ENCODE results near the gene CERS5. TPM values are rescaled to one million over a fixed set of nuclear protein-coding genes. Genes with fewer than 3 reads are reported as not detected.
A peak's percentile ranks its signal among the peaks of the same experiment; 100 is the strongest.

The CERS5 gene
- total RNA-seq, 2 donors from 2014 or later: 6.7 to 11.2 TPM

DNA sequence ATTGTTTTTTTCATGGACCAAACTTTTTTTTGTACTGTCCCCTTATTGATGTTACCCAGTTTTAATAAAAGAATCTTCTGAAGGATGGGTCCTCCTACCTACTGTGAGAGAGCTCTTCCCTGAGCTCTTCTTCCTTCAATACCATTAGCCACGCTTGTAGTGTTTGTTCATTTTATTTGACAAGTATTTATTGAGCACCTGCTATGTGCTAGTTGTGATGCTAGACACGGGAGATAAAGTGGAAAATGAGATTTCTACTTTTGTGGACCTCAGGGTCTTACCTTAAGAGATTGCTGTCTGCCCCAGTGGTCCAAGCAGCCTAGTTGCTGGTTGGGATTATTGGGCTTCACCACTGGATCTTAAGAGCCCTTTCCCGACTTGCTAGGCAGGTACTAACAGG lies 66.6 kb downstream of the CERS5 start:
- Histone ChIP-seq H3K27ac (no peak overlapping the region), H3K4me1 (peaks cover 0 to 29% of the 10 kb centered on the region in 2 donors), H3K36me3 (peaks cover 48% of the 10 kb centered on the region), H3K27me3 (no peaks in the 10 kb centered on the region), H3K4me3 (no peak overlapping the region), H3K9me3 (no peaks in the 10 kb centered on the region)
- no peak for DNase-seq (ENCODE audit: low spot score)
- TF ChIP-seq, protein P1, sequence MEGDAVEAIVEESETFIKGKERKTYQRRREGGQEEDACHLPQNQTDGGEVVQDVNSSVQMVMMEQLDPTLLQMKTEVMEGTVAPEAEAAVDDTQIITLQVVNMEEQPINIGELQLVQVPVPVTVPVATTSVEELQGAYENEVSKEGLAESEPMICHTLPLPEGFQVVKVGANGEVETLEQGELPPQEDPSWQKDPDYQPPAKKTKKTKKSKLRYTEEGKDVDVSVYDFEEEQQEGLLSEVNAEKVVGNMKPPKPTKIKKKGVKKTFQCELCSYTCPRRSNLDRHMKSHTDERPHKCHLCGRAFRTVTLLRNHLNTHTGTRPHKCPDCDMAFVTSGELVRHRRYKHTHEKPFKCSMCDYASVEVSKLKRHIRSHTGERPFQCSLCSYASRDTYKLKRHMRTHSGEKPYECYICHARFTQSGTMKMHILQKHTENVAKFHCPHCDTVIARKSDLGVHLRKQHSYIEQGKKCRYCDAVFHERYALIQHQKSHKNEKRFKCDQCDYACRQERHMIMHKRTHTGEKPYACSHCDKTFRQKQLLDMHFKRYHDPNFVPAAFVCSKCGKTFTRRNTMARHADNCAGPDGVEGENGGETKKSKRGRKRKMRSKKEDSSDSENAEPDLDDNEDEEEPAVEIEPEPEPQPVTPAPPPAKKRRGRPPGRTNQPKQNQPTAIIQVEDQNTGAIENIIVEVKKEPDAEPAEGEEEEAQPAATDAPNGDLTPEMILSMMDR (IDR thresholded peaks at IDR 0.05): no peak

DNA sequence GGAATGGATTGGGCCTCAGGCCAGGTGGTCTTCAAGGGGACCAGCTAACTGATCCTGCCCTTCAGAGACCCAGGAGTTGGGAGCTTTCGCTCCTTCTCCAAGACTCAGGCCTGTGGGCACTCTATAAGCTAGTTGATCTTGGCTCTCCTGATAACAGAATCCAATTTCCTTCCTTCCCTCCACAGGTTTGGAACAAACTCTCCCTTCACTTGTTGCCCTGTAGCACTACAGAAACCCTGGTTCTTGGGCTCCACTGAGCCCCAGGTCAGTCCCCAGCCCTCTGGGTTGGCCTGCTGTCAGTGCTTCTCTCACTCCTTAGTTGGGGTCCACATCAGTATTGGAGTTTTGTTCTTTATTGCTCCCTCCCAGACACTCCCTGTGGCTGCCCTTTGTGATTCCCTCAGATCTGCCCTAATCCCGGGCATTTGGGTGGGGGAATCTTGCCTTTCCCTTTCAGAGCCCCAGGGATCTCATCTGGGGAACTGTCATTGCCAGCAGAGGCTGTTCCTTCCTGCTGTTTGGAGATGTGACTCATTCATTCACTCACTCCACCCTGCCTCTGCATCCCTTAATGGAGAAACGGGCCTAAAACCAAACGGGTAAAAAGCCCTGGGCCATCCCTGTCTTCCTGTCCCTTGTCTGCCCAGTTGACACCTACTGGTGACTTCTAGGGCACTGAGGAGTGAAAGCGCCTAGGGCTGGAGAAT lies 67.7 kb downstream of the CERS5 start:
- H3K27ac ChIP-seq: peak overlapping the region in 1 of 2 donors; percentile 20
- H3K36me3 ChIP-seq: peaks cover 59% of the 10 kb centered on the region
- H3K4me1 ChIP-seq: peaks cover 0 to 18% of the 10 kb centered on the region in 2 donors
- DNase-seq (ENCODE audit: low spot score): no peak
- no peaks in the 10 kb centered on the region for H3K27me3 ChIP-seq
- no peak overlapping the region for H3K4me3 ChIP-seq
- no peaks in the 10 kb centered on the region for H3K9me3 ChIP-seq
- TF ChIP-seq, protein P1 (IDR thresholded peaks at IDR 0.05): no peak

DNA sequence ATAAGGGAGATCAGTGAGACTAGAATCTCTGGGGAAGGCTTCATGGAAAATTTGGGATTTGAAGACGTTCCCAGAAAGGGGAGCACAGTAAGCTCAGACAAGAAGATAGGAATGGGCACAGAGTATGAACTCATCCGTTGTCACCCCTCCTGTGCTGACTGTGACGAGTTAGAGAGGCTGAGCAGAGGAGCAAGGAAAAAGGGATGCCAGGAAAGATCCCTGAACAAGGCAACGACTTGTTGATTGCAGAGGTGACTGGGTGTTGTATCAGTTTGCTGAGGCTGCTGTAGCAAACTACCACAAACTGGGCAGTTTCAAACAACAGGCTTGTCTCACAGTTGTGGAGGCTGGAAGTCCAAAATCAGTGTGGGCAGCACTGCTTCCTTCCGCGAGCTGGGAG lies 69.2 kb downstream of the CERS5 start:
- Histone ChIP-seq H3K4me1 (peaks cover 0 to 6% of the 10 kb centered on the region in 2 donors), H3K27ac (no peak overlapping the region), H3K36me3 (peaks cover 74% of the 10 kb centered on the region), H3K27me3 (no peaks in the 10 kb centered on the region), H3K9me3 (no peaks in the 10 kb centered on the region), H3K4me3 (no peak overlapping the region)
- TF ChIP-seq, protein P1 (IDR thresholded peaks at IDR 0.05): no peak
- no peak for DNase-seq (ENCODE audit: low spot score)

DNA sequence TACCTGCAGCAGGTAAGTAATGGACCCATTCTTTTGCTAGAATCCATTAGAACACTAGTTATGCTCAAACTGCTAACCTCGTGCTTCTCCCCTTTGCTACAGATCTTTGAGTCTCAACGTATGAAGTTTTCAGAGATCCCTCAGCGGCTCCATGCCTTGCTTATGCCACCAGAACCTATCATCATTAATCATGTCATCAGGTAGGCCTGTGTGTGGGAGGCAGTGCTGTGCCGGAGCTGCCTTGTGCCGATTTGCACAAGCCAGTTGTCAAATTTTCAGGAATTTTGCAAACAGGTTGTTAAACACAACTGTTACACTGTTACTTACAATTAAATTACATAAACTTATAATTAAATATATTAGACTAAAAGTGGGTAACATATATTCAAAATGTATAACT lies 76.8 kb downstream of the CERS5 start:
- TF ChIP-seq, protein P1 (IDR thresholded peaks at IDR 0.05): no peak
- Histone ChIP-seq H3K9me3 (no peaks in the 10 kb centered on the region), H3K4me3 (no peak overlapping the region), H3K36me3 (peaks cover 90% of the 10 kb centered on the region), H3K27me3 (no peaks in the 10 kb centered on the region), H3K4me1 (peaks cover 0 to 25% of the 10 kb centered on the region in 2 donors), H3K27ac (no peak overlapping the region)
- DNase-seq (ENCODE audit: low spot score): no peak

DNA sequence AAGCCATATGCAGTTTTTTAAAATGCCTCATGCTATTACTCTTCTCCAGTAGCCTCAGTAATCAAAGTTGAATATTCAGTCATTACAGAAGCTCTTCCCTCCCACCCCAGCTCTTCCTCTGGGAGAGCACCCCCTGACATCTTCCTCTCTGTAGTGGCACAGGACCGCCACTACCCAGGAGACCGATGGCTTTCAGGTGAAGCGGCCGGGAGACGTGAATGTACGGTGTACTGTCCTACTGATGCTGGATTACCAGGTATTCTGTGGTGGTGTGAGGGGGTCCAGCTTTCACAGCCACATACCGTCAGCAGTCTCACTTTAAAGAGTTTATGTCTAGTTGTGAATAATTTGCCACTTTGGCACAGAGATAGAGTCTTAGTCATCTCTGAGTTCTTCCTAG lies 77.4 kb downstream of the CERS5 start:
- Histone ChIP-seq H3K27ac (no peak overlapping the region), H3K4me1 (peaks cover 0 to 26% of the 10 kb centered on the region in 2 donors), H3K4me3 (no peak overlapping the region), H3K9me3 (no peaks in the 10 kb centered on the region), H3K36me3 (peaks cover 83% of the 10 kb centered on the region), H3K27me3 (no peaks in the 10 kb centered on the region)
- no peak for DNase-seq (ENCODE audit: low spot score)
- TF ChIP-seq, protein P1 (IDR thresholded peaks at IDR 0.05): no peak

Measured in right atrium auricular region (tissue), 2 donors.